Forelimb muscle (tissue), 1 donor: Measurements from ENCODE around the gene ALDOC. TPM values are rescaled to one million over a fixed set of nuclear protein-coding genes. Genes with fewer than 3 reads are reported as not detected.

Experiments used
- DNase-seq: peaks from one replicate; pipeline ENCODE4 v3.0.0-alpha.2; 2013; ENCODE audit warnings: low read depth
- polyA plus RNA-seq: library from polyadenylated mRNA; unstranded; fragments of 120-200 nt; gene quantifications from one replicate; pipeline ENCODE4 v1.2.1, GENCODE V29; 2013; ENCODE audit not compliant: insufficient read length

The ALDOC gene
- polyA plus RNA-seq, 1 donor, result 1.4 TPM

- no peak for DNase-seq
Observed at GRCh38 chr17:28532050-28532960, 44.4 kb downstream of the ALDOC start.

GRCh38 chr17:28530926-28531325 is 45.8 kb downstream of the ALDOC start:
- DNase-seq, result no peak

DNA sequence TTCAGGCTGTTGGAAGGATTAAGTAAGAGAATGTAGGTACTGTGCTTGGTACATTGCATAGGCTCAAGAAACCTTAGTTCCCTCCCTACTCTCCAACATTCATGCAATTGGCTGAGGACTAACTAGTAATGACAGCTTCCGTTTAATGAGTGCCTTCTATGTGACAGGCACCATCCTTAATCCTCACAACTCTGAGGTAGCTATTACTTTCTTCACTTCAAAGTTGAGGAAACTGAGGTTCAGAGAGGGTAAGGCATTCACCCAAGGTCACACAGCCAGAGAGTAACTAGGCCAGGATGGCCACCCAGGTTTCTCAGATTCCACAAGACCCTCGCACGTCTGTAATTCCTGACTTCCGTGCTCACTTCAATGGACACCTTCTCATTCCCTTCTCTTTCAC is 46.4 kb downstream of the ALDOC start:
- DNase-seq, result no peak

GRCh38 chr17:28529013-28529400 is 47.7 kb downstream of the ALDOC start:
- DNase-seq, result no peak

DNA sequence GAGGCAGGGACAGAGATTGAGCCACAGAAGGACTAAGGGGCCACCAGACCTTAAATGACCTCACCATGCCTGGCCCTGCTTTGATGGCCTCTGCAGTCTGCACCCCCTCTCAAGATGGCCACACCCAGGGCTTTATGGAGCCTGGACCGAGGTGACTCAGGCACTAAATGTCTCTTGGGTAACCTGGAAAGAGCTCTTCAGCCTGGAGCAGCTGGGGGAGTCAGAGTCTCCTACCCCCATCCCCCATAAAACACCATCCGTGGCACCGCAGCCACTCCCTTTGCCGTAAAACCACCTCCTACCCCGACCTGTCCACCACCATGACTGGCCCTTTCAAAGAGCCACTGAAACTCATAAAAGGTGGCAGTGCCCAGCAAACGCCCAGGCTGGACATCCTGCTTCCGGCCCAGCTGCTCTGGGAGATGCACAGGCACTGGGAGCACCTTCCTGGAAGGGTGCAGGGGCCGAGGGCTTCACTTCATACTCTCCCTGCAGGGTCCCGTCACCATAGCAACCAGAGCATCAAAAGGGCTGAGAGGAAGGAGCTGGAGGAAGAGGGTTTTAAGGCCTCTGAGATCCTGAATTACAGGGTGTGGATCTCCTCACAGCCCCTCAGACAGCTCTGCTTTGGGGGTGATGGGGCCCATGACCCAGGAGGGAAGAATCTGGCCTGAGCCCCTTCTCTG is 48.2 kb downstream of the ALDOC start:
- no peak for DNase-seq

DNA sequence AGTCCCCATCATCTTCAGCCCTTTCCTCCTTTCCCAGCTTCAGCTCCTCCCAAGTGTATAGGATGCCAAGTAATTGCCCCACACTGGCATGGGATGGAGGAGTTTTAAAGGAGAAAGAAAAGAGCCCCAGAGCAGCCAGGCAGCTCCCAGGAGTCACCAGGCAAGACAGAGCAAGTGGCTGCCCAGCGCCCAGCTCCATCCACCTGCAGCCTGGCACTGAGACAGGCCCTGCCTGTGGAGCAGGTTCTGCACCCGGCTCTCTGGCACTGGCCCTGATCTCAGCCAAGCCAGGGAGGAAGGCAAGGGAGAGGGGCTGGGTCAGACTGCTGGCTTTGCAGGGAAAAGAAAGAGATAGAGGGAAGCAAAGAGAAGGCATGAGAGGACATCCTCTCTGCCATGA is 48.8 kb downstream of the ALDOC start:
- no peak for DNase-seq

GRCh38 chr17:28527181-28527681 is 49.5 kb downstream of the ALDOC start:
- DNase-seq, result no peak

- no peak for DNase-seq
Observed at GRCh38 chr17:28526381-28526780, 50.3 kb downstream of the ALDOC start.

GRCh38 chr17:28524476-28525424 is 51.9 kb downstream of the ALDOC start:
- DNase-seq, result no peak

DNA sequence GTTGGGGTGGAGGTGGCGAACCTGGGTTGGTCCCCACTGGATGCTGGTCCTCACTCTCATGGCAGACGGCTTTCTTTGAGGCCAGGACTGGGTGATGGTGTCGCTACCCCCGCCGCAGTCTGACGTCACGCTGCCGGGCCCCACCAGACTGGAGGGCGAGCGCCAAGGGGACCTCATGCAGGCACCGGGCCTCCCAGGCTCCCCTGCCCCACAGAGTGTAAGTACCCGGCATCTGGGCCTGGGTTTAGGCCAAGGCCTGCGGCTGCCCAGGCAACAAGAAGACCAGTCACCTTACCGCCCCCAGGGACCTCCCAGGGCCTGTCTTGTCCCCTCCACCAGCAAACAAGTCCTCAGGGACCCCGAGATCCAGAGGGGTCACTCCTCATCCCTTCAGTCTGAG is 52.8 kb downstream of the ALDOC start:
- DNase-seq, result no peak

DNA sequence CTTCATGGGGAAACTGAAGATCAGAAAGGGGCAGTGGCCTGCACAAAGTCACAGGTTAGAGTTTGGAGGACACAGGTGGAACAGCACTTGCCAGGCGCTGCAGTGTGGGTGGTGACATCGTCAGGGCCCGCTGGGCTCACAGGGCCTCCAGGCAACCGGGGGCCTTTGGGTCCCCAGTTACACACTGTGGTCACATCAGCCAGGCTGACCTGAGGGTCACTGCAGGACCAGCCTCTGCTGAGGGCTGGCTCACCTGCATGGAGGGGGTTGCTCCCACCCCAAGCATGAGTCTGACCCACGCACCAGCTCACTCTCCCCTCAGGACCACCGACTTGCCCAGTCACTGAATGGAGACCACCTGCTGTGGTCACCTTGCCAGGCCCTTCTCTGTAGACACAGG is 53.5 kb downstream of the ALDOC start:
- DNase-seq, result no peak

Other genes starting within 250 kb of the ALDOC start
- 30.9 TPM for gene IFT20, start 241.4 kb downstream of the ALDOC start, polyA plus RNA-seq
- gene TNFAIP1, start 241.1 kb downstream of the ALDOC start, polyA plus RNA-seq, result 29.1 TPM
- gene POLDIP2, start 219.4 kb downstream of the ALDOC start, polyA plus RNA-seq, result 61.3 TPM
- not detected for gene SEBOX, start 211.7 kb downstream of the ALDOC start, polyA plus RNA-seq
- 0.32 TPM for gene VTN, start 206.6 kb downstream of the ALDOC start, polyA plus RNA-seq
- gene SARM1, start 205.2 kb downstream of the ALDOC start, polyA plus RNA-seq, result 5.3 TPM
- 7.0 TPM for gene SLC46A1, start 170.7 kb downstream of the ALDOC start, polyA plus RNA-seq
- not detected for gene SLC13A2, start 103.3 kb downstream of the ALDOC start, polyA plus RNA-seq
- gene FOXN1, start 70.5 kb downstream of the ALDOC start, polyA plus RNA-seq, result not detected
- gene UNC119, start 24.3 kb downstream of the ALDOC start, polyA plus RNA-seq, result 10.7 TPM
- 44.4 TPM for gene PIGS, start 5.4 kb downstream of the ALDOC start, polyA plus RNA-seq
- 18.5 TPM for gene SPAG5, start 22.1 kb upstream of the ALDOC start, polyA plus RNA-seq
- 17.3 TPM for gene RSKR, start 37.3 kb upstream of the ALDOC start, polyA plus RNA-seq
- gene BLTP2, start 68.3 kb upstream of the ALDOC start, polyA plus RNA-seq, result 50.6 TPM
- gene SDF2, start 85.0 kb upstream of the ALDOC start, polyA plus RNA-seq, result 34.8 TPM
- 38.9 TPM for gene SUPT6H, start 85.3 kb upstream of the ALDOC start, polyA plus RNA-seq
- gene PROCA1, start 135.0 kb upstream of the ALDOC start, polyA plus RNA-seq, result 3.1 TPM
- 61.9 TPM for gene RAB34, start 141.0 kb upstream of the ALDOC start, polyA plus RNA-seq
- gene RPL23A, start 143.1 kb upstream of the ALDOC start, polyA plus RNA-seq, result 1,425 TPM
- gene TLCD1, start 149.3 kb upstream of the ALDOC start, polyA plus RNA-seq, result 4.2 TPM
- gene NEK8, start 151.9 kb upstream of the ALDOC start, polyA plus RNA-seq, result 3.3 TPM
- gene TRAF4, start 167.1 kb upstream of the ALDOC start, polyA plus RNA-seq, result 53.6 TPM